Prostate gland (tissue), 2 donors: ENCODE measurements around the gene MTHFD2L. TPM values are rescaled to one million over a fixed set of nuclear protein-coding genes. Genes with fewer than 3 reads are reported as not detected.

Experiments
- DNase-seq: peaks from one replicate; pipeline ENCODE4 v3.0.0-alpha.2; 2019; ENCODE audit warnings: low spot score
- H3K27ac ChIP-seq, 2 donors: fragments of 200-600 bp; sonication (generic); 2 replicates each; pipeline ENCODE4 v1.5.1; 2017 to 2019
- H3K27me3 ChIP-seq: fragments of 200-600 bp; sonication (generic); replicated peaks from 2 replicates; pipeline ENCODE4 v1.5.1; 2019; ENCODE audit not compliant: insufficient read depth
- H3K36me3 ChIP-seq, 2 donors: fragments of 200-600 bp; sonication (generic); 1 replicate in 1 of 2; 2 replicates in 1 of 2; pipeline versions ENCODE4 v1.5.1 to v1.8.1; 2017 to 2019
- H3K4me1 ChIP-seq: fragments of 200-600 bp; sonication (generic); replicated peaks from 2 replicates; pipeline ENCODE4 v1.5.1; 2019
- H3K4me3 ChIP-seq, 2 donors: fragments of 200-600 bp; sonication (generic); 2 replicates each; pipeline ENCODE4 v1.5.1; 2017 to 2019
- H3K9me3 ChIP-seq: fragments of 200-600 bp; sonication (generic); 2 replicates; pipeline ENCODE4 v1.5.1; 2017
- CTCF ChIP-seq, 4 experiments: fragments of 200-600 bp in 2 of 4; fragments of 450-650 bp in 2 of 4; sonication (generic) in 2 of 4; IDR thresholded peaks; 1 replicate in 3 of 4; 2 replicates in 1 of 4; pipeline ENCODE4 v1.5.1; 2016 to 2019; ENCODE audit warnings: antibody characterized with exemption in 4 of 4, mild to moderate bottlenecking in 2 of 4, moderate library complexity in 2 of 4
- POLR2A ChIP-seq: fragments of 450-650 bp; IDR thresholded peaks from one replicate; pipeline ENCODE4 v1.6.1; 2016; ENCODE audit warnings: antibody characterized with exemption, mild to moderate bottlenecking
- POLR2AphosphoS5 ChIP-seq: sonication (generic); formaldehyde crosslinking; IDR thresholded peaks from one replicate; pipeline ENCODE4 v1.6.1; 2017; ENCODE audit warnings: antibody characterized with exemption
- WGBS: methylation state at CpG from one replicate; pipeline ENCODE4 v1.1.5; 2018; 5-methylcytosine and 5-hydroxymethylcytosine counted together
- intact Hi-C: fragments of 100-400 bp; cut with DNase I; formaldehyde crosslinking; loops from one replicate; pipeline ENCODE4 v1.14.2; 2022
- total RNA-seq, 2 donors: library from RNA; depleted of rRNA; stranded (reverse); fragments of >200 nt; gene quantifications; one replicate each; pipeline ENCODE4 v1.1.0, GENCODE V29; 2016

Gene MTHFD2L
- total RNA-seq, 2 donors from 2014 or later, result 15.8 to 19.9 TPM

GRCh38 chr4:74166818-74167217 lies 8.9 kb downstream of the MTHFD2L start:
- DNase-seq, result no peak
- Histone ChIP-seq H3K36me3 (no peaks in the 10 kb centered on the region), H3K4me3 (no peak overlapping the region), H3K4me1 (no peaks in the 10 kb centered on the region), H3K27ac (no peak overlapping the region), H3K9me3 (no peaks in the 10 kb centered on the region), H3K27me3 (no peaks in the 10 kb centered on the region)
- no peak for TF ChIP-seq POLR2A
- no peak for TF ChIP-seq POLR2AphosphoS5
- TF ChIP-seq CTCF (IDR thresholded peaks at IDR 0.05), result no peak
- WGBS, result 100% methylated on average over 1 of the region's 1 CpG
- intact Hi-C loops, result no loop called here

DNA sequence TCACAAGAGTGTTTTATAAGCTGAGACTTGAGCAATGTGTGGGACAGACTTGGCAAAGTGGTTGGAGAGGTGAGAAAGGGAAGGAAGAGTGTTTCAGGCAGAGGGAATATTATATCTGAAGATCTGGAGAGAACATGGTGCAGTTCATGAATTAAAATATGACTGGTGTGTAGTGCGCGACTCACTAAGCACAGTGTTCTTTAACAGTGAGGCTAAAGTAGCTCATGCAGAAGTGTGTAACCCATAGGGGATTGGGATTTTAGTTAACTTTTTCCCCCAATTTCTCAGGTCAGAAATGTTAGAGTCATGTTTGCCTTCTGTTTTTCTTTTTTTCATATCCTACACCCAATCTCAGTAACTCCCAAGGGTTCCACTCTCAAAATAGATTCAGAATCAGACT lies 9.7 kb downstream of the MTHFD2L start:
- Histone ChIP-seq H3K9me3 (no peaks in the 10 kb centered on the region), H3K4me3 (no peak overlapping the region), H3K4me1 (no peaks in the 10 kb centered on the region), H3K27ac (no peak overlapping the region), H3K36me3 (no peaks in the 10 kb centered on the region), H3K27me3 (no peaks in the 10 kb centered on the region)
- no peak for DNase-seq
- intact Hi-C loops, result no loop called here
- no peak for TF ChIP-seq CTCF (IDR thresholded peaks at IDR 0.05)
- no peak for TF ChIP-seq POLR2AphosphoS5
- no peak for TF ChIP-seq POLR2A
- WGBS, result 97% methylated on average over 2 of the region's 2 CpGs

GRCh38 chr4:74168841-74169240 lies 10.9 kb downstream of the MTHFD2L start:
- intact Hi-C loops, result no loop called here

GRCh38 chr4:74173321-74173720 lies 15.4 kb downstream of the MTHFD2L start:
- Histone ChIP-seq H3K4me3 (no peak overlapping the region), H3K27ac (no peak overlapping the region), H3K4me1 (no peaks in the 10 kb centered on the region), H3K36me3 (no peaks in the 10 kb centered on the region), H3K9me3 (no peaks in the 10 kb centered on the region), H3K27me3 (no peaks in the 10 kb centered on the region)
- TF ChIP-seq POLR2A (no peak), POLR2AphosphoS5 (no peak), CTCF (IDR thresholded peaks at IDR 0.05) (no peak)
- DNase-seq, result no peak
- WGBS, result 86% methylated on average over 5 of the region's 5 CpGs
- intact Hi-C loops, result no loop called here

More at GRCh38 chr4:74168841-74169240, 10.9 kb downstream of the MTHFD2L start:
- Histone ChIP-seq H3K27ac (no peak overlapping the region), H3K27me3 (no peaks in the 10 kb centered on the region), H3K9me3 (no peaks in the 10 kb centered on the region), H3K36me3 (no peaks in the 10 kb centered on the region), H3K4me1 (no peaks in the 10 kb centered on the region), H3K4me3 (no peak overlapping the region)
- TF ChIP-seq POLR2A (no peak), POLR2AphosphoS5 (no peak), CTCF (IDR thresholded peaks at IDR 0.05) (no peak)
- 91% methylated on average over 2 of the region's 2 CpGs for WGBS
- DNase-seq, result no peak

GRCh38 chr4:74174421-74174820 lies 16.5 kb downstream of the MTHFD2L start:
- 95% methylated on average over 2 of the region's 2 CpGs for WGBS
- no peak overlapping the region for H3K27ac ChIP-seq

More at GRCh38 chr4:74174421-74174820, 16.5 kb downstream of the MTHFD2L start:
- Histone ChIP-seq H3K9me3 (no peaks in the 10 kb centered on the region), H3K27me3 (no peaks in the 10 kb centered on the region), H3K4me3 (no peak overlapping the region), H3K36me3 (no peaks in the 10 kb centered on the region), H3K4me1 (no peaks in the 10 kb centered on the region)
- no peak for DNase-seq
- intact Hi-C loops, result no loop called here
- TF ChIP-seq POLR2AphosphoS5 (no peak), POLR2A (no peak), CTCF (IDR thresholded peaks at IDR 0.05) (no peak)
